T-helper 17 cell (primary cell): Measurements from ENCODE around the gene SNX24. TPM values are rescaled to one million over a fixed set of nuclear protein-coding genes. Genes with fewer than 3 reads are reported as not detected.

Source experiments
- ATAC-seq: fragments of 150-1000 bp; cut with Tn5 transposase; 2 replicates; pipeline ENCODE4 v1.10.0; 2021; ENCODE audit warnings: mild to moderate bottlenecking, moderate library complexity
- DNase-seq, 3 donors: peaks; one replicate each; pipeline versions ENCODE4 v3.0.0 to v3.0.0-alpha.2; 2020 to 2021
- H3K9me3 ChIP-seq: one replicate; pipeline ENCODE4 v1.7.0; 2013; ENCODE audit warnings: low read length, mild to moderate bottlenecking; ENCODE audit not compliant: control insufficient read depth, poor library complexity, severe bottlenecking
- H3K27ac Mint-ChIP-seq: one replicate; pipeline ENCODE4 v1.8.0; 2022; ENCODE audit warnings: mild to moderate bottlenecking, moderate library complexity, mixed read lengths
- H3K27me3 Mint-ChIP-seq: one replicate; pipeline ENCODE4 v1.8.0; 2022; ENCODE audit warnings: mixed read lengths
- H3K36me3 Mint-ChIP-seq: one replicate; pipeline ENCODE4 v1.8.0; 2022; ENCODE audit warnings: low read depth, mixed read lengths
- H3K4me1 Mint-ChIP-seq: one replicate; pipeline ENCODE4 v1.8.0; 2022; ENCODE audit warnings: mild to moderate bottlenecking, mixed read lengths
- H3K4me3 Mint-ChIP-seq: one replicate; pipeline ENCODE4 v1.8.0; 2022; ENCODE audit warnings: mild to moderate bottlenecking, moderate library complexity, mixed read lengths
- total RNA-seq, 4 donors: library from RNA in 2 of 4; stranded (reverse) in 2 of 4; gene quantifications; one replicate each; pipeline ENCODE4 v1.2.3 and lab custom pipeline; 2022 to 2026

SNX24 gene
- total RNA-seq, 2 donors from 2014 or later = 7.3 to 7.7 TPM

DNA sequence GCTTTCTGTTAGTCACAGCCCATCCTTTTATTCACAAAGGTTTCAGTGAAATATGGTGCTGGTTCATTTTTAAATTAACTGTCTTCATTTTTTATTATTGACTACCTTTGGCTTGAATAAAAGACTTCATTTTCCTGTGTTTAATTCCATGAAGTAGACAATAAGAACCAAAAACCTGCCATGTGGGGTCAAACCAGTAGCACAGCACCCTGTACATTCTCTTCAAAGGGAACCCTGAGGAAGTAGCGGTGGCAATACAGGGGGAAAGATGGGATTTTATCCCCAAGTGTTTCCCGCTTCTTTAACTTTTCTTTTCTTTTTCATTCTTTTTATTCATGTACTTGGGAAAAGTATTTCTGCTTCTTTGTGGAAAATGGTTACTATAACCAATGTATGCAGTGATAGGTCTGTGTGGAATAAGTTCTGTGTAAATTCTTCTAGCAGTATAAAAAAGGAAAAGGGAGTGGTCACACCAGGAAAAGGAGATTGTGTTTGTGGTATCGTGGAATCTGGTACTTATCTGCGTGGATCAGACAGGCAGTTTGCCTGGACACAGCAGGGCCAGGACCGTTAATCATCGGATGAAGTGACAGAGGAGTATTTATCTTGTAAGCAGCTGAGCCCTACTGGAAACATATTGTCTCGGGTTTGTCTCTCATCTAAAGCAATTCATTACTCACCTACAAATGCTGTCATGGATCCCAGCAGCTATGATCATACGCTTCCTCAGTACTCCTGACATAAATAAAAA lies 96.9 kb downstream of the SNX24 start:
- ATAC-seq (no peak), DNase-seq (no peak)
- H3K27me3 Mint-ChIP-seq = no peaks in the 10 kb centered on the region
- H3K4me3 Mint-ChIP-seq = no peak overlapping the region
- H3K9me3 ChIP-seq = no peaks in the 10 kb centered on the region
- peaks cover 8% of the 10 kb centered on the region for H3K36me3 Mint-ChIP-seq
- no peak overlapping the region for H3K27ac Mint-ChIP-seq
- H3K4me1 Mint-ChIP-seq = peaks cover 5% of the 10 kb centered on the region

DNA sequence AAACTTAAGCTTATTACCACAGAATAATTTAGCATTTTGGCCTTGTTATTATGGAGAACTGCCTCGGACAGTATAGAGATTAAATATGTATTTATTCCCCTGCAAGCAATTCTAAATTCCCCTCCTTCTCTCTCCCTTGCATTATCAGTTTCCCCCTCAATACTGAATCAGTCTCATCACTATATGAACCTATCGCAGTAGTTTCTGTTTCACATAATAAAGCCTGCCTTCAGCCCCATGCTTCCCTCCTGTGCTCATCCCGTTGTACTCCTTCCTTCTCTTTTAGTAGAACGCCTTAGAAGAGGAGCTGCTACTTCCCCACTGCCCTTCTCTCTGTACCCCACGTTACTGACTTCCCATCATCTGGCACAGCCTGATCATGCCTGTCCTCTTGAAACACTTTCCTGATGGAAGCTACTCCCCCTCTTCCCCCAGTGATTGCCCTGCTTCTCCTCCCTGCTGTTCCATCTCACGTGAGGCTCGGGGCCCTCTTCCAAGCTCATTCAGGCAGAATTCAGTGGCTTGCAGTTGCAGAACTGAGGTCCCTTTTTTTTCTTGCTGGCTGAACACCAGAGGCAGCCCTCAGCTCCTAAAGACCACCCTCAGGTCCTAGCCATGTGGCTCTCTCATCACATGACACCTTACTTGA lies 97.8 kb downstream of the SNX24 start:
- Mint-ChIP-seq H3K27me3 (no peaks in the 10 kb centered on the region), H3K27ac (no peak overlapping the region), H3K4me3 (no peak overlapping the region), H3K36me3 (peaks cover 8% of the 10 kb centered on the region), H3K4me1 (peaks cover 5% of the 10 kb centered on the region)
- ATAC-seq (no peak), DNase-seq (no peak)
- no peaks in the 10 kb centered on the region for H3K9me3 ChIP-seq

DNA sequence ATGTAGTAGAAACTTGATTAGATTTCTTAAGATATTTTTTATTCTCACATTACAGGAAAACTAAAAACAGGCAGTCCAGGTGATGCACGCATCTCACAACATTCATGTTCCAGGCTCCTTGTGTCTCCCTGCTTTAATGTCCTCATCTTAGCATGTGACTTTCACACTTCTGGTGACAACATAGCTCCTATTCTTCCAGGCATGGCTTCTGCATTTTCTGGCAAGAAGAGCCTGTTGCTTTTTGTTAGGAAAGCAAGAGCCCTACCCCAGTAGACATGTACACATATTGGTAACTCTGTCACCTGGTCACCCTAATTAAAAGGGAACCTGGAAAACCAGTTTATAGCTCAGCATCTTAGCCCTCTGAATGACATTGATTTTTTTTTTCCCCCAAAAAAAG lies 98.6 kb downstream of the SNX24 start:
- Mint-ChIP-seq H3K4me1 (peaks cover 5% of the 10 kb centered on the region), H3K36me3 (peaks cover 12% of the 10 kb centered on the region), H3K4me3 (no peak overlapping the region), H3K27ac (no peak overlapping the region), H3K27me3 (no peaks in the 10 kb centered on the region)
- DNase-seq = no peak
- no peaks in the 10 kb centered on the region for H3K9me3 ChIP-seq
- ATAC-seq = no peak

DNA sequence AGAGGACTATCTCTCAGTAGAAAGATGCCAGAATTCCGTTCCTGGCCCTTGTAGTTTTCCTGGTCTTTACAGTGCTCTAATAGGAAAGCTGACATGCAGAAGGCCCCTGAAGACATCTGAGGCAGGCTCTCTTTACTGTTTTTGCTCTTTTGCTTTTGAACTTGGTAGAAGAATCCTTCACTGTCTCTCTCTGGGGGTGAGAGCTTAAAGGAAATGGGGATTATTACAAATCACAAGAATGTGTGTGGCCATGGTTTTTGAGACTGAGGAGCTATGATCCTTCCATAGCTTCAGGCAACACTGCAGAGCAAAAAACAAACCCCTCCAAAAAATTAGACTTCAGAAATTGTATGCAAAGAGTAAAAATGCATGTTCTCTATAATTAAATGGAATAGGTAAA lies 102.0 kb downstream of the SNX24 start:
- H3K9me3 ChIP-seq = no peaks in the 10 kb centered on the region
- peaks cover 9% of the 10 kb centered on the region for H3K36me3 Mint-ChIP-seq
- H3K4me3 Mint-ChIP-seq = no peak overlapping the region
- H3K27me3 Mint-ChIP-seq = no peaks in the 10 kb centered on the region
- peaks cover 5% of the 10 kb centered on the region for H3K4me1 Mint-ChIP-seq
- ATAC-seq = no peak
- H3K27ac Mint-ChIP-seq = no peak overlapping the region
- no peak for DNase-seq

DNA sequence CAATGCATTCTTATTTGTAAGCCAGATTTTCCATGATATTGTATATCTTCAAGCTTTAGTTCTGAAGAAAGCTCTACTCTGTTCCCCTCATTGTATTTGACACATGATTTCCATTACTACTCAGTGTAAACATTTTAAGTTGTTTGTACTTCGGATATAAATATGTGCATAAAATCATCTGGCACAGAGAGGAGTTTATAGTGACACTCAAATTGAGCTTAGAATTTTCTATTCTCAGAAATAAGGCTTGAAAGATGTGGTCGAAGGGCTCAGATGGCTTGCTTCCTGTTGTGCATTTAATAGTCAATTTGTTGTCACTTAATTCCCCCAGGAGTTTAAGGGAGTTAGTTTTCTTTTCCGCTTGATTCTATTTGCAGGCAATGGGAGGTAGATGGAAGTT lies 102.4 kb downstream of the SNX24 start:
- DNase-seq (no peak), ATAC-seq (no peak)
- H3K9me3 ChIP-seq = no peaks in the 10 kb centered on the region
- peaks cover 9% of the 10 kb centered on the region for H3K36me3 Mint-ChIP-seq
- peaks cover 3% of the 10 kb centered on the region for H3K4me1 Mint-ChIP-seq
- no peak overlapping the region for H3K27ac Mint-ChIP-seq
- no peaks in the 10 kb centered on the region for H3K27me3 Mint-ChIP-seq
- no peak overlapping the region for H3K4me3 Mint-ChIP-seq

DNA sequence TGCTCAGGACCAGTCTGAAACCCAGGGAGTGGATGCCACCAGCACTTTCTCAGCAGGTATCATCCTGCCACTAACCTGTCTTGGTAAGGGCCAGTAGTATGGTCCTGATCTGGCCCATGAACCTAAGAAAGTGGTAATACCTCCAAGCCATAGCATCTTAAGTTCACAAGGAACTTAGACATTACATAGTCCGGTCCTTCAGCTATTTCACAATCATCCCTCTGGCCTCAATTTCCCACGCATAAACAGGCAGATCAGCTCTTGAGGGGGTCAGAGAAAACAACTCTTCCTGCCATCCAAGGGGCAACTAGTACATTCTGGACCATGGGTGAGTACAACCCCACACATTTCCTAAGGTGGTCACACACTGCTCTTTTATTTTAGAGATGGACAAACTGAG lies 102.9 kb downstream of the SNX24 start:
- Mint-ChIP-seq H3K27me3 (no peaks in the 10 kb centered on the region), H3K4me3 (no peak overlapping the region), H3K4me1 (no peaks in the 10 kb centered on the region), H3K36me3 (peaks cover 9% of the 10 kb centered on the region), H3K27ac (no peak overlapping the region)
- ATAC-seq (no peak), DNase-seq (no peak)
- no peaks in the 10 kb centered on the region for H3K9me3 ChIP-seq

DNA sequence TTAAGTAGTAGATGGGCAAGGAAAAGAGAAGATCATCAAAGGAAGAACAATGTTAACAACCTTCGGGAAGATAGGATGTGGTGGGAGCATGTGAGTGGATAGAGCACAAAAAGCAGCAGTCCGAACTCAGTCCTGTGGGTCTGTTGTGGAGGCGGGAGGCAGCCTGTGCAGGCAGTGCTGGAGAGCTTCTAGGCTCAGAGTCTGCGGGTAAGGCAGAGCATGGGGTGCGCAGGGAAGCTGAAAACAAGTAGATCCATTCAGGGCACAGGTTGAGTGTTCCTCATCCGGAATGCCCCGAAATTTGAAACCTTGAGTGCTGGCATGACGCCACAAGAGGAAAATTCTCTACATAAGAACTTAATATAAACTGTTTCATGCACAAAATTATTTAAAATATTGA lies 106.2 kb downstream of the SNX24 start:
- no peak for DNase-seq
- Mint-ChIP-seq H3K27me3 (no peaks in the 10 kb centered on the region), H3K4me1 (no peaks in the 10 kb centered on the region), H3K27ac (no peak overlapping the region), H3K4me3 (no peak overlapping the region), H3K36me3 (peaks cover 7% of the 10 kb centered on the region)
- H3K9me3 ChIP-seq = no peaks in the 10 kb centered on the region
- no peak for ATAC-seq

DNA sequence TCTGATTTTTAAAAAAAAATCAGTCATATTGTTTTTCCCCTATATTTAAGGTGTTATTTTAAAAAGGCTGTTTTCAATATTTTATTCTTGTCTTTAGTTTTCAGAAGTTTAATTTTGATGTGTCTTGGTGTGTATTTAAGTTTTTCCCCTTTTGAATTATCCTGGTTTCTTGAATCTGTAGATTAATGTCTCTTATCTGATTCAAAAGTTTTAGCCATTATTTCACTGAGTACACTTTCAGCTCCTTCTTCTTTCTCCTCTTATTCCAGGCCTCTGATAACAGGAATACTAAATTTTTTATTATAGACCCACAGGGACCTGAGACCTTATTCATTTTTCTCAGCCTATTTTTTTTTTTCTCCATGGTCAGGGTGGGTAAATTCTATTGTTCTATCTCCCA lies 109.3 kb downstream of the SNX24 start:
- H3K27ac Mint-ChIP-seq = no peak overlapping the region
- no peaks in the 10 kb centered on the region for H3K9me3 ChIP-seq
- H3K27me3 Mint-ChIP-seq = no peaks in the 10 kb centered on the region
- peaks cover 5% of the 10 kb centered on the region for H3K36me3 Mint-ChIP-seq
- DNase-seq (no peak), ATAC-seq (no peak)
- no peaks in the 10 kb centered on the region for H3K4me1 Mint-ChIP-seq
- H3K4me3 Mint-ChIP-seq = no peak overlapping the region

DNA sequence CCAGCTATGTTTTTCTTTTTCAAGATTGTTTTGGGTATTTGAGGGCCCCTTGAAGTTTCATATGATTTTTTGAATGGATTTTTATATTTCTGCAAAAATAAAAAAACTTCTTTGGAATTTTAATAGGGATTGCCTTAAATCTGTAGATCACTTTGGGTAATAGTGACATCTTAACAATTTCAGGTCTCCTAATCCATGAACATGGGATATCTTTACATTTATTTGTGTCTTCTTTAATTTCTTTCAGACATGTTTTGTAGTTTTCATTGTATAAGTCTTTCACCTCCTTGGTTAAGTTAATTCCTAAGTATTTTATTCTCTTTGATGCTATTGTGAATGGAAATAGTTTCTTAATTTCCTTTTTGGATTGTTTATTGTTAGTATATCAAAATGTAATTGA lies 112.0 kb downstream of the SNX24 start:
- Mint-ChIP-seq H3K27ac (no peak overlapping the region), H3K36me3 (peaks cover 2% of the 10 kb centered on the region), H3K27me3 (no peaks in the 10 kb centered on the region), H3K4me3 (no peak overlapping the region), H3K4me1 (no peaks in the 10 kb centered on the region)
- ATAC-seq (no peak), DNase-seq (no peak)
- no peaks in the 10 kb centered on the region for H3K9me3 ChIP-seq

DNA sequence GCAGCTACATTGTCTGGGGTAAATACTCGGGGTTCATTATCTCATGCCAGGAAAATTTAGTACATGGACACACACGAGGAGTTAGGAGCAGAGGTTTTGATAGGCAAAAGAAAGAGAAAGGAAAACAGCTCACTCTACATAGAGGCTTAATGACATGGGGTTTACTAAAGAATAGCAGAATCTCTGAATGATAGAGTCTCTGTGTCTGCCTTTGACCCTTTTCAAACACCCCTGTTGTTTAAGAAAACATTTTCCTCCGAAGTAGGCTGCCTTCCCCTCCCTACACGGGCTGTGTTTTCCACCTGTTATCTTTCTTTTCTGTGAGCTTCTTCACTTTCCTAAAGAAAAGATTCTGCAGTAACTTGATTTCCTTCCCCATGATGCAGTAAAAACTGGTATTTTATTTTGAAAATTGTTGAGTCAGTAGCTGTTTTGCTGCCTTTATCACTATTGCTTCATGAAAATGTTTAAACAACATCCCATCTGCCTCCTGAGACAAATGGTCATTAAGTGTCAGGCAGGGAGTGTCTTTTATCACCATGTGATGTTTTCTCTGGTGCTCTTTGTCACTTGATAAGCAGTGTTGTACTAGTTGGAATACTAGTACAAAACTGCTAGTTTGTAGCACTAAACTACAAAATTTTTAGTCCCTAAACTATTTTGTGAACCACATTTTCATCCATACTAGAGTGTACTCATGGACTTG lies 114.5 kb downstream of the SNX24 start:
- no peak overlapping the region for H3K27ac Mint-ChIP-seq
- no peak for DNase-seq
- H3K27me3 Mint-ChIP-seq = no peaks in the 10 kb centered on the region
- no peaks in the 10 kb centered on the region for H3K4me1 Mint-ChIP-seq
- ATAC-seq = no peak
- peaks cover 2% of the 10 kb centered on the region for H3K36me3 Mint-ChIP-seq
- no peak overlapping the region for H3K4me3 Mint-ChIP-seq
- no peaks in the 10 kb centered on the region for H3K9me3 ChIP-seq

DNA sequence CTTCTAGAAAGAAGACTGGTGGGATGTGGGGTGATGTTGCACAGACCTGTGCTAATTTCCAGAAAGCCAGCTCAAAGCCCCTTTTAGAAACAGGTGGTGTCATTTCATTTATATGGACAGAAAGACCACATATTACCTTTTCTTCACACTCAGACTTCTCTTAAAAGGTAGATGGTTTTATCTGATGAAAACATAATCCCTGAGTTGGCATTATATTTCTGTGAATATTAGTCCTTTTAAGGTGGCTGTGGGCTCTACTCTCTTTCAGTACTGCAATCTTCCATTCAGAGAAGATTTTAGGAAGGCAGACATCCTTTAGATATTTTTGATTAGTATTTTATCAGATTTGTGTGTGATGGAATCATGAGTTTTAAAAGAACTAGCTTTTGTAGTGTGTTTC lies 117.9 kb downstream of the SNX24 start:
- no peaks in the 10 kb centered on the region for H3K4me1 Mint-ChIP-seq
- peaks cover 2% of the 10 kb centered on the region for H3K36me3 Mint-ChIP-seq
- no peak for ATAC-seq
- no peaks in the 10 kb centered on the region for H3K9me3 ChIP-seq
- H3K27ac Mint-ChIP-seq = no peak overlapping the region
- H3K27me3 Mint-ChIP-seq = no peaks in the 10 kb centered on the region
- no peak overlapping the region for H3K4me3 Mint-ChIP-seq
- no peak for DNase-seq

DNA sequence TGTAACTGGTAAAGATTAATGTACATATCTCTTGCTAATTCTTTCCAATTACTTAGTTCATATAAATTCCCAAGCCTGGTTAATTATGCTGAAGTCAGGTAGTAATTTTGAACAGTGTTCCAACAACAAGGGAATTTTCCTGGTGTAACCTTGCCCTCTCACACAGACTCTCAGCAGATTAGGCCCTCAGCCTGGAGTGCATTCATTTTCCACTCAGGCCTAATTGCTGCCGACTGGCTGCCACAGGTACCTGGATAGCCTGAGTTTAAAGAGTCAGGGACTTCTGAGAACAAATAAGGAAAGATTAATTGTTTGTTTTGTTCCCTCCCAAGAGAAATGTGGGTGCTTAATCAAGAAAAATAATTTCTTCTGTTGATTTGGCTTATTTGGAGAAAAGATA lies 119.7 kb downstream of the SNX24 start:
- H3K27ac Mint-ChIP-seq = no peak overlapping the region
- ATAC-seq (no peak), DNase-seq (no peak)
- no peaks in the 10 kb centered on the region for H3K27me3 Mint-ChIP-seq
- no peaks in the 10 kb centered on the region for H3K4me1 Mint-ChIP-seq
- no peaks in the 10 kb centered on the region for H3K9me3 ChIP-seq
- H3K4me3 Mint-ChIP-seq = no peak overlapping the region
- H3K36me3 Mint-ChIP-seq = peaks cover 3% of the 10 kb centered on the region

DNA sequence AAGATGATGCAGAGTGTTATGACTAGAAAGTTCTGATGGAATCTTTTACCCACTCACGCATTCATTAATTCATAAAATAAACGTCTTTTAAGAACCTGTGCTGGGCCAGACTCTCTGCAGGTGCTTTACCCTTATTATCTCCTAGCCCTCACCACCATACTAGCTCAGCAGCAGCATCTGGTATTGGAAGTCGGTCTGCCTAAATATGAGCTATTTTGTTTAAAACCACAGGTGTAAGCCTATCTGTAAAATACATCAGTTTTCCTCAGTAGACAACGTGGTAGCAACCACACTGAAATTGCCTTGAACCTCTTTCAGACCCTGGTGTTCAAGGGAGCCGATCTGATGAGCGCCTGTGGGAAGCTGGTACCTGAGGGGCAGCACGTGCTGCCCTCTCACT lies 121.7 kb downstream of the SNX24 start:
- Mint-ChIP-seq H3K4me3 (no peak overlapping the region), H3K36me3 (peaks cover 5% of the 10 kb centered on the region), H3K27ac (no peak overlapping the region), H3K27me3 (no peaks in the 10 kb centered on the region), H3K4me1 (no peaks in the 10 kb centered on the region)
- no peak for DNase-seq
- H3K9me3 ChIP-seq = no peaks in the 10 kb centered on the region
- no peak for ATAC-seq
